ENCODE results near the gene SLC22A3.
"Not testable (repeated sequence)": the region's sequence is repeated elsewhere in the genome, so short reads cannot be mapped to it uniquely, and the experiment has no call there.

SLC22A3 gene

DNA sequence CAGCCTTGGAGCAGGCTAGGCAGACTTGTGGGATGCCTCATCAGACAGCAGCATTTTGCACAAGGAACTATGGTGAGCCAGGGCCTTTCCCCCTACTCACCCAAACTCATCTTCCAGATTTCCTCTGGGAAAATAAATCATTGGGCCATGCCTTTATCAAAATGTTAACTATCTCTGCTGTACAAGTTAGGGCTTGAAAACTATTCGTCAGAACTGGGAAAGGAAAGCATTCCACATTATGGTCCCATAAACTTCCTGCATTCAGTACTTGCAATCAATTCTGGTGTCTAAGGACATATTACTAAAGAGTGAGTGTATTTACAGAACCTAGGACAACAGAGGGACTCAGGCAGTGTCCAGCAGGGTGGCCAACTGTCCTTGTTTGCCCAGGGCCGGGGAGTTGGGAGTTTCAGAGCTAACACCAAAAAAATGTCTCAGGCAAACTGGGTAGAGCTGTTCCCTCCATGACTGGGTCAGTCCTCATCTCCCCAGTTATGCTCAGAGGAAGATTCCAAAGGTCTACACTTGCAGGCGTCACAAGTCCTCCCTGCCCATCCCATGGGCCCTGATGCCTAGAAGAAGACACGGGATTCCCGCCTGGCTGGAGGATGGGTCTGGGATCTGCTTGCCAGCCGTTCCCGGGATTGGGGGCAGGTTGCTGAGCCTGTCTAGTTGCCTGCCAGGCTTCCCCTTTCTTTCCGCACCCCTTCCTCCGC lies 72.2 kb downstream of the SLC22A3 start:
- DNase-seq = no peak

DNA sequence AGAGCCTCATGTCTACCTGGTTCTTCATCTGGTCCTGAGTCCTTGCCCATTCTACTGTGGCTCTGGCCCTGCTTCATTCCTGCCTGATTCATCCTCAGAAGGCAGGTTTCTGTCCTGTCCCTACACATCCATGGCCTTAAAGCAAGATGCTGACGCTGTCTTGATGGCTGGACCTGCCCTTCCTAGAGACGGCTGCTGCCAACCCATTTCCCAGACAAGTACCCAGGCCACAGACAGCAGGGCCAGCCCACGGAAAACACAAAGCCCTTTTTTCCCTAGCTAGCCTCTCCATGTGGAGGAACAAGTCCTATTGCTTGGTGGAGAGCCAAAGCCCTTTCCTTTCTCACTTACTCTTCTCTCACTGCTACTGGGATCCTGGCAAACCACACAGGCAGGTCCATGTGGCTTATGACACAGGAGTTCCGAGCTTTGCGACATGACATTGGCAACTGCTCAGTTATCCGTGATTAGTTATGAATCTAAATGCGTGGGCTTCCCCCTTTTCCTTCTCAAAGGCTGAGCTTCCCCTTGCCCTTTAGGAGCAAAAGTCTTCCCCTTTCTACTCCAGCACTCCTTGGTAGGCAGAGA lies 72.9 kb downstream of the SLC22A3 start:
- no peak for DNase-seq

DNA sequence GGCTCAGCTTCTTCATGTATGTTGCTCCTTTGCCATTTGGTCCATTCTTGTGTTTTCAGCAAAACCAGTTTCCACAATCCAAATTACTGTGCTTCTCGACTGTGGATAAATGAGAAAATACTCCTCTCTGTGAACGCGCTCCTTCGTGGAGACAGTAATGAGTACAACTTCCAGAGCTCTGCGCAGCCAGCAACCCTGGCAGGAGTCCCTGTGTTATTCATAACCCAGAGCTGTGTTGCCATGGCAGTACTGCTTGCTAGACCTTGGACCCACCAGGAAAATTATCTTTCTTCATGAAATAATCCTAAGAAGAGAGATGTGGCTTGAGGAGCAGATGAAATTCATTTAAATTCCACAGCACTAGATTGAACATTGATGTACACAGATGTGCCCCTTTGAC lies 73.7 kb downstream of the SLC22A3 start:
- DNase-seq = no peak

DNA sequence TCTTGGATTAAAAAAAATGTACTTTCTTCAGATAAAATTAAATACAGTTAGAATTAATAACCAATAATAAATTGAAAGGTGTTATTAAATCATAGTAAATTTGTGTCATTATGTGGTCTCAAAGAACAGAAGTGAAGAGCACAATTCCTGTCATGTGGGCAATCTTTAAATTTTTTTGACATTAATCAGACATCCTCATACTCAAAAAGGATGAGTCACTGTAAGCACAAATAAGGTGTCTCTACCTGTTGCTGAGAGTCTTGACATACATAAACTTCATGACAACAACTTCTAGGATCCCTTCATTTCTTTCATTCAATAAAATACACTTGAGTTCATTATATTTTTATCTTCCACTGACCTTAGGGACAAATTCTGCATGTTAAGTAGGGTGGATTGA lies 76.1 kb downstream of the SLC22A3 start:
- DNase-seq = no peak

DNA sequence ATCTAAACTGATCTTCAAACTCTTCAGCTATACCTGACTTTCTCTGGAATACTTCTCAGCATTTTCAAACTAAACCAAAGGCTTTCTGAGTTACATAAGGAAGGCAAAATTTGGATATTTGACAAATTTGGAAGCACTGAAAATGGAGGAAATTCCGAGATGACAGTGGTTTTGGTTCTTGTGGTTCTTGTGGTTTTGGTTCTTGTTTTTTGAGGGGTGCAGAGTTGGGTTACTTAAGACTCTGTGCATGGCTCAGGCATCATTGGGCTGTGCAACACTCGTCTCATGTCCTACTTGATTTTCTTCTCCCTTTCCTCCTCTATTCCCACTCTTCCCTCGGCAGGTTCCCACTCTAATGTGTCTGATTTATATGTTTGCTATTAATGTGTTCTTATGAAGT lies 78.0 kb downstream of the SLC22A3 start:
- no peak for DNase-seq

DNA sequence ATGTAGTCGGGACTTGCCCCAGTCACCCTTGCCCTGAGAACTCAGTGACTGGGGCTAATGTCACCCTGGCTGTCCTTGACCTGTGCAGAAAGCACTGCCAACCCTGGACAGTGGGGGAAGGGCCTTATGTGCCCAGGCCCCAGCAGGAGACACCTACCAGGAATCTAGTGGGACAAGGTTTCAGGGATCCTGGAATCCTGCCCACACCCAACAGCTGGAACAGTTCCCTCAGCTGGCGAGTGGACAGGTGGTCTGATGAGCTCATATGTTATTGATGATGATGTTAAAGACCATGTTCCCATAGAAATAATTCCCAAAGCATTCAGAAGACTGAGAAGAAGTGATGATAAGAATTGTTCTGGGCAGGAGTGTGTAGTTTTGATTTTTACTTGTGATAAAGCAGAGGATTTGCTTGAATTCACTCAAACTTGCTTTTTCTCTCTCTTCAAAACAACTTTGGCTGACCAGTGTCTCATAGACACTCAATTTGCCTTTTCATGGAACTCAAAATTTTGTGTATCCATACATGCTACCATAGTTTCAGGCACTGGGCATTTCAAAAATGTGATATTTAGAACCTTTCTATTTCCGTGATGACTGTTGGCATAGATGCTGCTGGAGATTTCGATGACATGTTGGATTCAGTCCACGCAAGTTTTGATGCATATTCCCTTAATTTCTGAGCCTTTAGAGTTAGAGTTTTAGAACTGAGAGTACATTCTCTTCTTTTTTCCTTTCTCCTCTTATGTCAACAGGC lies 79.3 kb downstream of the SLC22A3 start:
- DNase-seq = no peak

DNA sequence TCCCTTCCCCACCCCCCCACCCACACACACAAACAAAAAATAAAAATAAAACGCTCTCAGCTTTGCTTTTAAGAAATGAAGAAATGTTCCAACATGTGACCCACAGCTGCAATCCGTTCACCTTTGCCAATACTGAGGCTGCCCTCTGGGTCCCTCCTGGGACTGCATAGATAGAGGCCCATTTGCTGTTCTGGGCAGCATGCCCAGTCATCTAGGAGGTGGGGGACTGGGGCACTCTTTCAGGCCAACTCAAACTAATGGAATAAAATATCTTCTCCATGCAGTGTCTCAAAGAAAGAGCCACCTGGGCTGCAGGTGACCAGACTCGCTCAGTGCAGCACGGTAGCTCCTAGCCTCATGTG lies 79.9 kb downstream of the SLC22A3 start:
- no peak for DNase-seq

DNA sequence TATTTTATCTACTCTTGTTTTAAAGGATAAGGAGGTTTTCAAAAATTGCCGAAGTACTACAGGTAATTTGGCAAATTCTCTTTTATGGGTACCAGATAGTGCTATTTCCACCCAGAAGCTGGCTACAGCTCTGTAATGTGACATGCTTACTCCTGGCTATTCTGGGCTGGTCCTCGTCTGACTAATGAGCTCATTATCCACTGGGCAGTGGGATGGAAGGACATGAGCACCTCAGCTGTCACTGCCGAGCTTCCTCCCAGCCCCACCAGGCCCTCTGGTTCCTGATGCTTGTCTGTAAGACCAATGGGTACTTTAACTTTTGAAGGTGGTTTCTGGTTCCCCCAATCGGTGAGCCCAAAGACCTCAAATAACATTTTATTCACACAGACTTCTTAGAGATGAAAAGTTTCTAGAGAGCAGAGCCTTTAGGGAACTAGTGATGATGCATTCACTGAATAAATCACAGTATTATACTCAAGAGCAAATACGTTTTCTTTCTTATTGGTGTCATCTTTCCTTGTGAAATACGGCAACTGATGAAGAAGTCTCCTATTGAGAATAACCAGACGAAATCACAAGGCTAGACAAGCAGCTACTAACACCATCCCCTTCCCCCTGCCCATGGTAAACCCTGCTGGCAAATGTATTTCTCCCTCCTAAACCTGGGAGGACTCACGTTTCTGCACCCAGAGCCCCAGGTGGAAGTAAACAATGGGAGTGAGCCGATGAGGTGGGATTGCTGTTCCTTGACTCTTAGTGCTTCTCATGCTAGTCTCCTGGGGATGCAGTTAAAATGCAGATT lies 80.8 kb downstream of the SLC22A3 start:
- no peak for DNase-seq

DNA sequence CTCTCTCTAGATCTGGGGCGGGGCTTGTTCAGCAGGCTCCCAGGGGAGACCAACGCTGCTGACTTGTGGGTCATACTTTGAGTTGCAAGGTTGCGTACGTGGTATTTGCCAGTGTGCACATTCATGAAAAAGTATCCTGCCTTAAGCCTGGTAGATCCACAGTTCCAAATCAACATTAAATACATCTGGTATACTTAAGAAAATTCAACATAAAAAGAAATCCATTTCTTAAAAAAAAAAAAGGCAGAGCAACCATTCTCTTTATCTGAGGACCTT lies 81.4 kb downstream of the SLC22A3 start:
- no peak for DNase-seq

DNA sequence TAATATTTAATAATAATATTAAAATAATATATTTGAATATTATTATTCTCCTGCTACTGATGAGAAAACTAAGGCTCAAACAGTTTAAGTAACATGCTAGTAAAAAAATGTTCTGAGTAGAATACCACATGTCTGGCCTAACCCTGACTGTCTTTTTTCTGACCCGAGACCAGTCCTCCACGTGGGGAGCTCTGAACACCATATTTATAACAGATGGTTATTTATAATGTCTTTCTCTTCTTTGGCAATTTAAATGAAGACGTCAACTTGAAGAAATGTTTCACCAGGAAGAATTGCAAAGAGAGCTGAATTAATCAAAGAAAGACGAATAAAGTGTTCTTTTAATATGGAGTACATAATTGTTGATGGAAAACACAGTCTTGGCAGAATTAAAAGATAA lies 82.0 kb downstream of the SLC22A3 start:
- DNase-seq = no peak

DNA sequence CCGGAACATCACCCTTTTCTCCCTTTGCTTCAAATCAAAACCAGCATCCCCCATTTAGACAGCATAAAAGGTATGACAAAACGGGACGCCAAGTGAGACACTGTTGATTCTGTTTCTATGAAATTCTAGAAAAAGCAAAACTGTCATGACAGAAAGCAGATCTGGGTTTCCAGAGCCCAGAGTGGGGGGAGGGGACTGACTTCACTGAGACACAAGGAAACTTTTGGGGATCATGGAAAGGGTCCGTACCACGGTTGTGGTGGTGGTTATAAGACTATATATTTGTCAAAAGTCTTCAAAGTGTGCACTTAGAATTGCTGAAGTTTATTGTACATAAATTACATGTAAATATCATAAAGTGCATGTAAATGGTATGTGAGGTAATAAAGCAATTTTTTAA lies 82.6 kb downstream of the SLC22A3 start:
- no peak for DNase-seq

DNA sequence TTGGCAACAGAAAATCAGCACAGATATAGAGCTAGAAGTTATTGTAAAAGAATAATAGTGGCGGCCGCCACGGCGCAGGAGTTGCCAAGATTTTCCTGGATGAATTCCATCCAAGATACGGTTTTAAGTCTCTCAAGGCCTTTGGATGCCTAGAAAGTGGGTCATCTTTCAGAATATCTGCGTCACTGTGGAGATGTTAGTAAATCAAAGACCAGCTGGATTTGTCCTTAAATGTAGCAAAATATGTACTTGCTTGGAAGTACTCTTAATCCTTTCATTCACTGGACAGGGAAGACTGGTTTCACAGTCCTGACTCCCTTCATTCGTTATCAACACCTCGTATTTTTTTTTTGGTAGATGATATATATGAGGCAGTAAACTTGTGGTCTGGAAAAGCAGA lies 83.0 kb downstream of the SLC22A3 start:
- DNase-seq = no peak

DNA sequence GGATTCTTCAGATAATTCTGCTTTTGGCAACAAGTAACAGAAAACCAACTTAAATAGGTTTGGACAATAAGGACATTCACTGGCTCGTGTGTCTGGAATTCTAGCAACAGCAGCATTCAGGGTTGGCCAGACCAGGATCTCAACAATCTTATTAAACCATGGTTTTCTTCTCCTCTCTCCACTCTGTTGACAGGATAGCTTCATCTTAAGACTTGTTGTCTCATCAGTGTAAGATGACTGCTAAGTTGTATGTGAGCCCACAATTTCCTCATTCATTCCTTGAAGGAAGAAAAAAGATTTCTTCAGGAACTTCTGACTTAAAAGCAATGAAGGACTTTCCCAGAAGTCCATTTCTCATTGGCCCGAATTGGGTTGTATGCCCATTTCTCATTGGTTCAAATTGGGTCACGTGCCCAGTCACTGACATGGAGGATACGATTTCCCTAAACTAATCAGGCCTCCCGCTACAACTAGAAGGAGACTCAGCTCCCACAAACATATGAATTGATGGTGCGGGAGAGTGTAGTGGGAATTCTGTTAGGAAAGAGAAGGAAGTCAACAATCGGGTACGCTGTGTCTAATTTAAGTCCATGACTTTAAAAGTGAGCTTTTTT lies 83.7 kb downstream of the SLC22A3 start:
- DNase-seq = no peak

DNA sequence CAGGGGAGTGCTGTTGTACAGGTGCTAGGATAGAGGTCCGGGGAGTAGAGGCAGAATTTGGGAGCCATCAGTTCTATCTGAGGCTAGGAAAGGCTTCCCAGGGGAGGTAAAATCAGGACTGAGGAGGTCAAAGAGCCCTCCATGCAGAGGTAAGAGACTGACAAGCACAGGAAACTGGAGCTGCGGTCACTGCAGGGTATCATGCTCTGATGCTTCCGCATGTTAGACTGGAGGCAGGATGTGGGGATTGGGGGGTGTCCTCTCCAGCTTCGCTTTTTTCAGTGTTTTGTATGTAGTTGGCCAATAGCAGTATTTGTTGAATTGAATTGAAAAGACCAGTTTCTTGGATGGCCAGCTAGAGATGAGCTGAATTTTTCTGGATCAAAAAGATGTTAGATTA lies 87.8 kb downstream of the SLC22A3 start:
- DNase-seq = no peak

DNA sequence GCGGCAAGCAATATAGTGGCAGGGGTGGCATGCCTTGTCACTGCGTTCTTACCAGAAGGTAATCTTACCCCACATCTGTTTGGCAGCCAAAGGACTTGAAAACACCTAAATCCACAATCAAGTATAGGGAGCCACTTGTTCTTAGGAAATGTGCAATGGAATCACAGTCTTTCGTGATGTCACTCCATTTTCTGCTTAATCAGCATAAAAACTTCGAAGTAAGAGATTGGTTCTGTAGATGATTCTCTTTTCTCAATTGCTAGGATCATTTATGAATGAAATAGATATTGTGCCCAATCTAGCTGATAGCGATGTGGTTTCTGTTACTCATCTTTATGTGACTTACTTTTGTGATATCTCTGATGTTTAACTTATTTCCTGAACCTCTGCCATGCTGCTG lies 89.0 kb downstream of the SLC22A3 start:
- no peak for DNase-seq

DNA sequence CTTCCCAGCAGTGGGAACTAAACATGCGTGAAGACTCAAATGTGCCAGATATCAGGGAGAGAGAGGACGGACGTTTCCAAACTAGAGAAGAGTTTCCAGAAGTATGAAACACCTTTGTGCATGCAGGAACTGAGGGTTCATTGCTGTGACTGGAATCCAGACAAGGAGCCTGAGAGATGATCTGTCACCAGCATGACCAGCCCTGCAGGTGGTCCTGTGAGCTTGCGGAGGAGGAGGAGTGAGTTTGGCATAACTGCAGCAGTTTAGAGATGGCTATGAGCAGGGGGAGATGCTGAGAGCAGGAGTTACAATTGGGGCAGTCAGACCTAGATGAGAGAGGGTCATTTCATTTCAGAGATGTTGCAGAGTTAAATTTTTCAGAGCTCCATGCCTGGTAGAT lies 89.6 kb downstream of the SLC22A3 start:
- no peak for DNase-seq

DNA sequence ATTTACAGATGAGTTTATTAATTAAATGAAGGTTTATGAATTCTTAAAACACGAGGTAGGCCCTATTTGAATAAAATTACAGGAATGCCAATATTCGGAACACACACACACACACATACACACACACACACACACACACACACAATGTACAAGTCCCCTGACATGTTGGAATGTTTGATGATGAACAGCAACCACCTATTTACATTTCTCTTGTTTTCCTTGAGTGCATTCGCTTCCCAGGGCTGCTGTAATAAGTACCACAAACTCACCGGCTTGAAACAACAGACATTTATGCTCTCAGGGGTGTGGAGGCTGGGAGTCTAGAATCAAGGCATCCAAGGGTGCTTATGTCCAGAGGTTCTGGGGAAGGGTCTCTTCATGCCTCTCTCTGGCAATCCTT lies 90.3 kb downstream of the SLC22A3 start:
- no peak for DNase-seq

DNA sequence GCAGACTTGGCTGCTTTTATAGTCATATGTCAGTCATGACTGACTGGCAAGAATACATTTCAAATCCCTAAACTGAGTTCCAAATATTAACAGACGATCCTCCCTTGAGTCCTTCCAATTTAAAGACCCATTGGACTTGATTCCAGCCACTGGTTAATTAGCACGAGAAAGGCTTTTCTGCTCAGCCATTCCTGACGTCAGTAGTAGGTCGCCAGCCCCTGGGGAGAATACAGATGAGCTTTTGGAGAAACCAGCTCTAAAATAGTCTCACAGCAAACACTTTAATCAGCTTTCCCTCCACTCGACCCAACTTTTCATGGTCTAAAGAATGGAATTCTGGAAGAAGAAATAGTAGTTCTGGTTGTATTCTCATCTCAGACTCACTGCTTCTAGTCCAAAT lies 91.6 kb downstream of the SLC22A3 start:
- DNase-seq = no peak

DNA sequence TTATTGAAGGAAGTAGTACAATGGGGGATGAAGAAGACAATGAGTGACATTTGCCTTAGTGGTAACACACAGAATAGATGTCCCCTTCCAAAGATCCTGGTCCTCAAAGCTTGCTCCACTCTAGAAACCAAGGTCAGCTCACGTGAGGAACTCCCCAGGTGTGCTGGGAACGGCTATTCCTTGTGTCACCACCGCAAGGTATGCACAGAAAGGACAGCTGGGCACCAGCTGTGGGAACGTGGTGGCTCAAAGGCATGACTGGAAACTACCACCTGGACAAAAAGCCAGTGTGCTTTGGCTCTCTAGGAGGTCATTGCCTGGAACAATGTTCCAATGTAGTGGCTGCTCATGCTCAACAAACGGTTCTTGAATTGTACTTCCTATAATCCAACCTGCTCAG lies 94.0 kb downstream of the SLC22A3 start:
- DNase-seq = no peak

DNA sequence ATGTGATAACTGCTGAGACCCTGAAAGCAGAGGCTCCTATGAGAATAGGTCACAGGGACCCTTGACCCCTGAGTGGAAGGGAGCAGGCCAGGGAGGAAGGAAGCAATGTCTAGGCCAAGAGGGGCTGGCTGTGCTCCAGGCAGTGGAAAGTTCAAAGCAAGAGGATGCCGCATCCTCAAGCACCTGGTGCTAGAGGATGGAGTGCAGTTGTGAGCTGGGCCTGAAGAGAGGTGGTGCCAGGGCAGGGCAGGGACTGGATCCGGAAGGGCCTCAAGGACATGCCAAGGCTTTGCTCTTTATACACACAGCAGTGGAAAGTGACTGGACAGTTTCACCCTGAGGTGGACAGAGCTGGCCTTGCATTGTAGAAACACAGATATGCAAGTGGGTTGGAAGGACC lies 97.0 kb downstream of the SLC22A3 start:
- no peak for DNase-seq

DNA sequence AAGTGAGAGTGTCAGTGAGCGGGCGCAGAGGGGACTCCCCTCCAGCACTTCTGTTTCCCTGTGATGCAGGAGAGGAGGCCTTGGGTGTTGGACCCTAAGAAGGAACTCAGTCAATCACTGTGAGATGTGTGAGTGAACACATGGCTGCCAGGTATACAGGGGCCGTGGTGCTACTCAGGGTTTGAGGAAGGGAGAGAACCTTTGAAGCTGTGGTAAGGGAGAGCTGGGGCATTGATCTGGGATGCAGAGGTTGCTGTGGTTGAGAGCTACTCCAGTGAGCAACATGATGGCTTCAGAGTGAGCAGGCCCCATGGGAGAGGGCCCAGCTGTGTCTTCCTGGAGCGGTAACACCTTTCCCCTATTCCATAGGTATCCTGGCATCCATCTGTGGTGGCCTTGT lies 99.2 kb downstream of the SLC22A3 start:
- DNase-seq = no peak

DNA sequence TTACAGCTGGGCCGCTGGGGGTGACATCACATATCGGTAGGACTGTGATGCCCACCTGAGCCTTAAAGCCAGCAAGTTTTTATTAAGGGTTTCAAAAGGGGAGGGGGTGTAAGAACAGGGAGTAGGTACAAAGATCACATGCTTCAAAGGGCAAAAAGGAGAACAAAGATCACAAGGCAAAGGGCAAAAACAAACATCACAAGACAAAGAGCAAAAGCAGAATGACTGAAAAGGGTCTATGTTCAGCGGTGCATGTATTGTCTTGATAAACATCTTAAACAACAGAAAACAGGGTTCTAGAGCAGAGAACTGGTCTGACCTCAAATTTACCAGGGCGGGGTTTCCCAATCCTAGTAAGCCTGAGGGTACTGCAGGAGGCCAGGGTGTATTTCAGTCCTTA lies 101.6 kb downstream of the SLC22A3 start:
- DNase-seq = not testable (repeated sequence)

DNA sequence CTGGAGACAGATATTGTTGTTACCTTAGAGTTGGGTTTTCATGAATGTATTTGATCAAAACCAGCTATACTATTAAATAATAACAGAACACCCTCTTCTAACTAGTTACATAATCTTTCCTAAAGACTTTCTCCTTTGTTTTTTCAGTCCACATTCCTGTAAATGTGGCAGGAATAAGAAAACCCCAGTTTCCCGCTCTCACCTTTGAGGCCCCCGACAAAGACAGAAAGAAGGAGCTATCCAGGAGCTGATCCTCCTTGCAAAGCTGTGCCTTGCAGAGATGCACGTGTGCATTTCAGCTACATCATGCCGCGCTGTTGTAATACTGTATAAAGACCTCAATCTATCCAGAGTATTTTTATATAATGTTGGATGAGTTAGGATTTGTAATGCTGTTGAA lies 102.7 kb downstream of the SLC22A3 start:
- DNase-seq = no peak

Data from CD4-positive, alpha-beta T cell treated with Interleukin-6 for 4 hours (primary cell).